Measurements from ENCODE around the gene CLEC16A.
A peak's percentile ranks its signal among the peaks of the same experiment; 100 is the strongest.
"Not testable (repeated sequence)": the region's sequence is repeated elsewhere in the genome, so short reads cannot be mapped to it uniquely, and the experiment has no call there.

CLEC16A gene

GRCh38 chr16:11099672-11100205 is 155.4 kb downstream of the CLEC16A start:
- DNase-seq (ENCODE audit: low spot score), result no peak

GRCh38 chr16:11100239-11100750 is 155.9 kb downstream of the CLEC16A start:
- DNase-seq (ENCODE audit: low spot score), result peak; percentile 8

GRCh38 chr16:11101283-11101682 is 156.9 kb downstream of the CLEC16A start:
- no peak for DNase-seq (ENCODE audit: low spot score)

GRCh38 chr16:11101695-11102522 is 157.5 kb downstream of the CLEC16A start:
- no peak for DNase-seq (ENCODE audit: low spot score)

GRCh38 chr16:11102523-11102898 is 158.1 kb downstream of the CLEC16A start:
- no peak for DNase-seq (ENCODE audit: low spot score)

- DNase-seq (ENCODE audit: low spot score), result not testable (repeated sequence)
Measured at GRCh38 chr16:11103301-11103700, 158.9 kb downstream of the CLEC16A start.

GRCh38 chr16:11104168-11105037 is 160.0 kb downstream of the CLEC16A start:
- no peak for DNase-seq (ENCODE audit: low spot score)

- DNase-seq (ENCODE audit: low spot score), result peak; percentile 6
Measured at GRCh38 chr16:11105038-11105903, 160.9 kb downstream of the CLEC16A start.

- no peak for DNase-seq (ENCODE audit: low spot score)
Measured at GRCh38 chr16:11106726-11107125, 162.4 kb downstream of the CLEC16A start.

- no peak for DNase-seq (ENCODE audit: low spot score)
Measured at GRCh38 chr16:11107780-11108465, 163.6 kb downstream of the CLEC16A start.

GRCh38 chr16:11108466-11108805 is 164.1 kb downstream of the CLEC16A start:
- no peak for DNase-seq (ENCODE audit: low spot score)

- no peak for DNase-seq (ENCODE audit: low spot score)
Measured at GRCh38 chr16:11109566-11109965, 165.2 kb downstream of the CLEC16A start.

- no peak for DNase-seq (ENCODE audit: low spot score)
Measured at GRCh38 chr16:11111150-11111549, 166.8 kb downstream of the CLEC16A start.

- no peak for DNase-seq (ENCODE audit: low spot score)
Measured at GRCh38 chr16:11111856-11112634, 167.7 kb downstream of the CLEC16A start.

- no peak for DNase-seq (ENCODE audit: low spot score)
Measured at GRCh38 chr16:11112723-11113348, 168.5 kb downstream of the CLEC16A start.

- no peak for DNase-seq (ENCODE audit: low spot score)
Measured at GRCh38 chr16:11114366-11115164, 170.2 kb downstream of the CLEC16A start.

GRCh38 chr16:11117576-11118211 is 173.3 kb downstream of the CLEC16A start:
- DNase-seq (ENCODE audit: low spot score), result no peak

- DNase-seq (ENCODE audit: low spot score), result no peak
Measured at GRCh38 chr16:11118479-11118878, 174.1 kb downstream of the CLEC16A start.
